HEK293 (cell line): ENCODE data around the gene EFCAB5.
"Not testable (repeated sequence)": the region's sequence is repeated elsewhere in the genome, so short reads cannot be mapped to it uniquely, and the experiment has no call there.

Experiments
- KLF10 ChIP-seq: fragments of 450-650 bp; IDR thresholded peaks from 2 replicates; pipeline ENCODE4 v1.5.1; 2018; ENCODE audit warnings: missing biosample characterization, mild to moderate bottlenecking, missing genetic modification characterization
- REST ChIP-seq: fragments of 450-650 bp; formaldehyde crosslinking; IDR thresholded peaks from 2 replicates; pipeline ENCODE4 v1.5.1; 2016; ENCODE audit warnings: missing biosample characterization, missing genetic modification characterization
- SP2 ChIP-seq: fragments of 450-650 bp; formaldehyde crosslinking; IDR thresholded peaks from 2 replicates; pipeline ENCODE4 v1.5.1; 2016; ENCODE audit warnings: missing biosample characterization, missing genetic modification characterization
- TSHZ1 ChIP-seq: fragments of 450-650 bp; formaldehyde crosslinking; IDR thresholded peaks from 2 replicates; pipeline ENCODE4 v1.5.1; 2016; ENCODE audit warnings: missing biosample characterization, missing genetic modification characterization, borderline replicate concordance
- ZNF211 ChIP-seq: fragments of 450-650 bp; formaldehyde crosslinking; IDR thresholded peaks from 2 replicates; pipeline ENCODE4 v1.5.1; 2016; ENCODE audit warnings: low read depth, missing biosample characterization, missing genetic modification characterization
- ZNF558 ChIP-seq: fragments of 450-650 bp; formaldehyde crosslinking; IDR thresholded peaks from 2 replicates; pipeline ENCODE4 v1.5.1; 2016; ENCODE audit warnings: missing biosample characterization, missing genetic modification characterization
- ZNF785 ChIP-seq: fragments of 450-650 bp; formaldehyde crosslinking; IDR thresholded peaks from 2 replicates; pipeline ENCODE4 v1.5.1; 2016; ENCODE audit warnings: missing biosample characterization, missing genetic modification characterization
- TF ChIP-seq, protein P1 (sequence below): fragments of 450-650 bp; formaldehyde crosslinking; IDR thresholded peaks from 2 replicates; pipeline ENCODE4 v1.5.1; 2016; ENCODE audit warnings: missing biosample characterization, missing genetic modification characterization

- TF ChIP-seq TSHZ1; ZNF785 (tag by site-specific recombination); ZNF558 (tag by site-specific recombination); ZNF211 (tag by site-specific recombination); SP2 (tag by site-specific recombination); KLF10 (tag by site-specific recombination); REST: not testable (repeated sequence)
- TF ChIP-seq, protein P1, sequence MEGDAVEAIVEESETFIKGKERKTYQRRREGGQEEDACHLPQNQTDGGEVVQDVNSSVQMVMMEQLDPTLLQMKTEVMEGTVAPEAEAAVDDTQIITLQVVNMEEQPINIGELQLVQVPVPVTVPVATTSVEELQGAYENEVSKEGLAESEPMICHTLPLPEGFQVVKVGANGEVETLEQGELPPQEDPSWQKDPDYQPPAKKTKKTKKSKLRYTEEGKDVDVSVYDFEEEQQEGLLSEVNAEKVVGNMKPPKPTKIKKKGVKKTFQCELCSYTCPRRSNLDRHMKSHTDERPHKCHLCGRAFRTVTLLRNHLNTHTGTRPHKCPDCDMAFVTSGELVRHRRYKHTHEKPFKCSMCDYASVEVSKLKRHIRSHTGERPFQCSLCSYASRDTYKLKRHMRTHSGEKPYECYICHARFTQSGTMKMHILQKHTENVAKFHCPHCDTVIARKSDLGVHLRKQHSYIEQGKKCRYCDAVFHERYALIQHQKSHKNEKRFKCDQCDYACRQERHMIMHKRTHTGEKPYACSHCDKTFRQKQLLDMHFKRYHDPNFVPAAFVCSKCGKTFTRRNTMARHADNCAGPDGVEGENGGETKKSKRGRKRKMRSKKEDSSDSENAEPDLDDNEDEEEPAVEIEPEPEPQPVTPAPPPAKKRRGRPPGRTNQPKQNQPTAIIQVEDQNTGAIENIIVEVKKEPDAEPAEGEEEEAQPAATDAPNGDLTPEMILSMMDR (tag by site-specific recombination): not testable (repeated sequence)
Observed at GRCh38 chr17:29957488-29957887, 16.1 kb downstream of the EFCAB5 start.
